ENCODE results near the gene IL16.
"Not testable (repeated sequence)": the region's sequence is repeated elsewhere in the genome, so short reads cannot be mapped to it uniquely, and the experiment has no call there.

The IL16 gene

DNA sequence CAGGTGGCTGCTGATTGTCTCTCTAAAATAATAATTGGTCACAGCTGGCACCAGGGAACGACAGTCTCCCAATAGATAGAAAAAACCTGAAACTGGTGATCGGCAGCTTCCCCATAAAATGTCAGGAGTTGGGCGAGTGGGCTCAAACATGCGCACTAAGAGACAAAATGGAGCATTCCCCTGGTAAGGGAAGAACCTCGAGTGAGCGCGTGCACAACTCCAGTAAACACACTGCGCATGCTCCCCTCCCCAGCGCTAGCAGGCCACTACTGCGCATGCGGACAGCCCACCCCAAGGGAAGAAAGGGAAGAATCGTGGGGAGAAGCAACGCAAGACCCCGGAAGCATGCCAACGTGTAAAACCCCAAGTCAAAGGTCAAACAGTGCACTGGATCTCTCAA is 134.9 kb downstream of the IL16 start:
- no peak overlapping the region for H3K4me3 ChIP-seq (ENCODE audit: low read depth, low read length)

- H3K4me3 ChIP-seq (ENCODE audit: low read depth, low read length), result no peak overlapping the region
These were observed 135.6 kb downstream of the IL16 start for GRCh38 chr15:81332326-81332725.

GRCh38 chr15:81333363-81333762 is 136.7 kb downstream of the IL16 start:
- H3K4me3 ChIP-seq (ENCODE audit: low read depth, low read length), result no peak overlapping the region

- no peak overlapping the region for H3K4me3 ChIP-seq (ENCODE audit: low read depth, low read length)
These were observed 138.2 kb downstream of the IL16 start for GRCh38 chr15:81334768-81335435.

- no peak overlapping the region for H3K4me3 ChIP-seq (ENCODE audit: low read depth, low read length)
These were observed 139.0 kb downstream of the IL16 start for GRCh38 chr15:81335631-81336030.

GRCh38 chr15:81336568-81336967 is 139.9 kb downstream of the IL16 start:
- no peak overlapping the region for H3K4me3 ChIP-seq (ENCODE audit: low read depth, low read length)

- no peak overlapping the region for H3K4me3 ChIP-seq (ENCODE audit: low read depth, low read length)
These were observed 140.6 kb downstream of the IL16 start for GRCh38 chr15:81337241-81337640.

DNA sequence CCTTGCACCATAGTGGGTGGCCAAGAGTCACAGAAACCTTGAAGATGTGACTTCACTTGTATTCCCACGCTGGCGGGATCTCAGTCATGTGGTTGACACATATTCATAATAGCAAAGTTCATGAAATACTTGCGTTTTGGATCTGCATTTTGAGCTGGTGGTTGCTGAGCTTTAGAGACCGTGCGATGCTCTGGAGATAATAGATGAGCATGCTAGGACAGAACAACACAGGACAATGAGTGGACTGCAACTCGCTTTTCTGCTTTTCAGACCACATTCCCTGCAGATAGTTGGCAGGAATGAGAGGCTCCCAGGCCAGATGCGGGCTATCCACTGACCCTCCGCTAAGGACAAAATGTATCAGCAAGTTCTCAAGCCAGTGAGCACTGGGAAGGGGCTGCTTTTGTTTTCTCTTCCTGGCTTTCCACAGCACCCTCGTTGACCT is 141.1 kb downstream of the IL16 start:
- no peak overlapping the region for H3K4me3 ChIP-seq (ENCODE audit: low read depth, low read length)

DNA sequence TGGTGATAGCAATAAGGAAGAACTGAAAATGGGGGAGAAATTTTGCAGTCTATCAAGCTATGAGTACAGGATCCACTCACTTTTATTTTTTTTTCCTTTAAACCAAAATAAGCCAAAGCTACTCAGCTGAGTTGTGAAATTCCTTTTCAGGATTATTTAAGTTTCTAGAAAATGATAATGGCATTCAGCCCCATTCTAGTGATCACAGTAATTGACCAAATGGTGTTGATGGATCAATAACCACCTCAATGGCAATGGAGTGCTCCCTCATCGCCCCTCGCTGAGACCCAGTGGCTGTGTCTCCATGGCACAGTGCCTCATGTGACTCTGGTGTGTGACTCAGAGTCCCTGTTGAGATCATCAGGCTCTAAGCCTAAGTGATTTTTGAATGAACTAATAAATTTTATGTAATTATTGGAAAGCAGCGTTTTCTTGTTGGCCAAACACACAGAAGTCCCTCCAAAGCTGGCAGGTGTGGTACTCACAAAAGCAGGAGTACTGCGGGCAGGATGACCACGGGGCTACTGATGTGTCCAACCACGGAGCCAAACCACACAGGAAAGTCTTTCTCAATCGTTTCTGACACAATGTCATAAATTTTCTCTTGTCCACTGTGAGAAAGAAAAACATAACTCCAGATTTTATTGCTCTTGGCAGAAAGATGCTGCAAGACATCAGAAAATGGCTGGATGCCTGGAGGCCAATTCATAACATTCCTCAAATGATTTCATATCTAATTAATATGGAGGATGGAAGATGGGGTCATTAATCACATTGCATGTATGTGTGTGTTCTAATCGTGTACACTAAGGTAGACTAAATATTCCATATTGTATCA is 141.7 kb downstream of the IL16 start:
- H3K4me3 ChIP-seq (ENCODE audit: low read depth, low read length), result no peak overlapping the region

DNA sequence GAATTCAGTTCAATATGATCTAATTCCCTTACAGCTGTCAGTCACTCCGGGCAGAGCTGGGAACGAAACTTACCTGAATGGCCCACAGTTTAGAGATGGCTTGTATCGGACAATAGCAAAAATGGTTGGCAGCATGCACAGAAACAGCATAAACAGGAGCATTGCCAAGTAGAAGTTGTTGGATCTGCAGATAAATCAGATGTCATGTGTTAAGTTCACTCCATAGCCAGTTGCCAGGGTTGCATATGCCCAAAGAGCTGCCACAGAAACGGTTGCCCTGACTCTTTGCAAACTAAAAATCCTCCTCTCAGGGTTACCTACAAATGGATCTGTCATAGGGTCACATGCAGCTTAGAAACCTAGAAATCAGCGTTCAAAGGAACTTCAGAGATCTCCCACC is 142.6 kb downstream of the IL16 start:
- H3K4me3 ChIP-seq (ENCODE audit: low read depth, low read length), result no peak overlapping the region

- H3K4me3 ChIP-seq (ENCODE audit: low read depth, low read length), result no peak overlapping the region
These were observed 143.2 kb downstream of the IL16 start for GRCh38 chr15:81339851-81340250.

DNA sequence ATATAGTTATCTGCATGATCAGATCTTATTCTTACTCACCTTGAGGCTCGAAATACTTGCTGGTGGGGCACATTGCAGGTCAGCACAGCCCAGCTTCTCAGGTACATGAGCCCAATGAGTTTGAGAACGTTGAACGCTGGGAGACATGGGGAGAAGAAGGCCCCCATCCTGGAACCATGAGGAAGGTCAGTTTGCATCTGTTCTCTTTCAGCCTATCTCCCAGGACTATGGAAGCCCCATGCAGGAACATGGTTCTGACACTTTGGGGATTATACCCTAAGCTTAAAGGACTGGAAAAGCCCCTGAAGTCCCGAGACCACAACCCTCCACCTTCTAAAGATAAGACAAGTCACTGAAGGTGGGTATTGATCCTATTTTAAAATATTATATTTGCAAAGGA is 144.7 kb downstream of the IL16 start:
- no peak overlapping the region for H3K4me3 ChIP-seq (ENCODE audit: low read depth, low read length)

DNA sequence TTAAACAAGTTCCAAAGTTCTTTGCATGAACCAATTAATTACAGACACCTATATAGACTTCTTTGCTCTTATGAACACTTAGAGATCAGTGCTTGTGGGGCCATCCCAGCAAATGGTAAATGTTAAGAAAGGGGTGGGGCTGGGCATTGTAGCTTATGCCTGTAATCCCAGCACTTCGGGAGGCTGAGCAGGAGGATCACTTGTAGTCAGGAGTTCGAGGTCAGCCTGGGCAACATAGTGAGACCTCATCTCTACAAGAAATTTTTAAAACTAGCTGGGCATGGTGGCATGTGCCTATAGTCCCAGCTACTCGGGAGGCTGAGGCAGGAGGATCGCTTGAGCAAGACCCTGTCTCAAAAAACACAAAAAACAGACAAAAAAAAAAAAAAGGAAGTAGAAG is 146.7 kb downstream of the IL16 start:
- no peak overlapping the region for H3K4me3 ChIP-seq (ENCODE audit: low read depth, low read length)

- no peak overlapping the region for H3K4me3 ChIP-seq (ENCODE audit: low read depth, low read length)
These were observed 149.9 kb downstream of the IL16 start for GRCh38 chr15:81346611-81347010.

- no peak overlapping the region for H3K4me3 ChIP-seq (ENCODE audit: low read depth, low read length)
These were observed 151.2 kb downstream of the IL16 start for GRCh38 chr15:81347910-81348309.

DNA sequence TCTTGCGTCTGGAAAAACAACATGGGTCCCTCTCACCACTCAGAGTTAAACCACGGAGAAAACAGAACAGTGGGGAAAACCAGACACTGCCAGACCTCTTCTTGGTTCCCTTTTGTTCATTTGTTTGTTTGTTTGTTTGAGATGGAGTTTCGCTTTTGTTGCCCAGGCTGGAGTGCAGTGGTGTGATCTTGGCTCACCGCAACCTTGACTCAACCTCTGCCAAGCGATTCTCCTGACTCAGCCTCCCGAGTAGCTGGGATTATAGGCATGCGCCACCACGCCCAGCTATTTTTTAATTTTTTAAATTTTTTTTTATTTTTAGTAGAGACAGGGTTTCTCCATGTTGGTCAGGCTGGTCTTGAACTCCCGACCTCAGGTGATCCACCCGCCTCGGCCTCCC is 152.0 kb downstream of the IL16 start:
- not testable (repeated sequence) for H3K4me3 ChIP-seq (ENCODE audit: low read depth, low read length)

DNA sequence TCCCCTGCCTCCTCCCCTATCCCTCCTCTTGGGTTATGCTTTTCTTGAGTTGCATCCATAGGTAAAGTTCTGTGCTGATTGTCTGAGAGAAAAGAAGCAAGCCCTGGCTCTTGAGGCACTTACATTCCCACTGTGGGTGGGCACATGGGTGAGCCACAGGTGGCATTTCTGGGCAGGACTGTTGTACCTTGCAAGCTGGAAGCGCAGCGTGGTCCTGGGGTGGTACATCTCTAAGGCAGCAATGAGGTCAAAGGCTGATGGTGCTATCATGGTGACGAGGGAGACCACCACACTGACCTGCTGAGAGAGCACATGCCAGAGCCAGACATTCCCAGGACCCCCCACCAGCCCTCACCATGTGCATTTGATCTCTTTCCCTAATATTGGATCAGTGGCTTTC is 152.6 kb downstream of the IL16 start:
- no peak overlapping the region for H3K4me3 ChIP-seq (ENCODE audit: low read depth, low read length)

GRCh38 chr15:81351651-81352050 is 155.0 kb downstream of the IL16 start:
- H3K4me3 ChIP-seq (ENCODE audit: low read depth, low read length), result no peak overlapping the region

DNA sequence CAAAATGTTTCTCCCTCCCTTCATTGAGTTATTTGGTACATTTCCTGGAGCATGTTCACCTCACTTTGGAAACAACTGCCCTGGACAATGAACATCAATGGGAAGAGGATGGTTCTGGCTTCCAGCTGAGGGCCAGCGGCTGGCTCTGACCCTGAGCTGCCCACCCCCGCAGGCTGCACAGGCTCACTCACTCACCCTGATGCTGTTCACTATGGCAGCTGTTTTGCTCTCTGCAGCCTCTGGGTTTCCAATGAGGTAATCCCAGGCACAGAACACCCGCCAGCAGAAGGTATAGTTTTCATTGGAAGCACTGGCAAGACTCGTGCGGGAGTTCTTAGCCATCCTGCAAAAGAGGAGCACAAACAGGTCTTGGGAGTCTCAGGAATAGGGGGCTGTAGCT is 159.6 kb downstream of the IL16 start:
- no peak overlapping the region for H3K4me3 ChIP-seq (ENCODE audit: low read depth, low read length)

DNA sequence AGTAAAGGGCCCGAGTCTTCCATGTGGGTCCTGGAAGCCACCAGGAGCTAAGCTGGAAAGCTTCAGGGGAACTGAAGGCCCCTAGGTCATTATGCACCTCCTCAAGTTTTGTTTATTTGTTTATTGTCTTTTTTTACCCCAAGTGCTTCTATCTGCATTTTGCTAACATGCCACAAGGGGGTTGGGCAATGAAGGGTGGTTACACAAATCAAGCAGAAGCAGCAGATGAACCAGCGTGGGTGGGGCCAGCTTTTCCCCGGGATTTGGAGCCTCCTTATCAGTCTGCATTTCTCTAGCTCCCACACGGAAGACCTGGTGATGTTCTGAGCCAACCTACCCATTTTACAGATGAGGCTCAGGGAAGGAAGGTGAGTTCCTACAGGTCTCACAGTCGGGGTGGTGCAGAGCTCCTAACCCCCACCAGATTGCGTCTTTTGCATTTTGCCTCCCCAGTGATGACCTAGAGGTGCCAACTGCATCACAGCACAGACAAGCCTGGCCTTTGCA is 160.6 kb downstream of the IL16 start:
- no peak overlapping the region for H3K4me3 ChIP-seq (ENCODE audit: low read depth, low read length)

- H3K4me3 ChIP-seq (ENCODE audit: low read depth, low read length), result no peak overlapping the region
These were observed 161.6 kb downstream of the IL16 start for GRCh38 chr15:81358248-81358647.

GRCh38 chr15:81360491-81360890 is 163.8 kb downstream of the IL16 start:
- no peak overlapping the region for H3K4me3 ChIP-seq (ENCODE audit: low read depth, low read length)

Measured in iPS-11a (cell line).